K562 (cell line): ENCODE results near the gene HDAC5.

Source experiments
- FOXJ3 ChIP-seq: sonication (generic); formaldehyde crosslinking; IDR thresholded peaks from 2 replicates; pipeline ENCODE4 v1.4.0; 2020; ENCODE audit warnings: mild to moderate bottlenecking, missing genetic modification reagents
- GABPB2 ChIP-seq: fragments of 250-450 bp; sonication (Bioruptor Pico); conservative IDR thresholded peaks from 2 replicates; pipeline ENCODE4 v1.5.1; 2021; ENCODE audit warnings: mild to moderate bottlenecking
- MEF2A ChIP-seq: IDR thresholded peaks from 2 replicates; pipeline ENCODE4 v1.6.1; 2011; ENCODE audit warnings: low read depth, mild to moderate bottlenecking, low read length, moderate library complexity; ENCODE audit not compliant: control insufficient read depth
- NONO ChIP-seq, 2 experiments: fragments of 200-400 bp in 1 of 2; fragments of 450-650 bp in 1 of 2; formaldehyde crosslinking in 1 of 2; IDR thresholded peaks; 2 replicates each; pipeline ENCODE4 v1.6.1; 2017; ENCODE audit warnings: low read depth in 2 of 2, mild to moderate bottlenecking in 2 of 2, moderate library complexity in 2 of 2, low read length in 1 of 2
- NR2C2 ChIP-seq, 2 experiments: fragments of 200-800 bp in 1 of 2; sonication (Bioruptor generic) in 1 of 2; sonication (generic) in 1 of 2; formaldehyde crosslinking in 1 of 2; IDR thresholded peaks; 2 replicates each; pipeline versions ENCODE4 v1.6.1 to v1.8.0; 2016 to 2022; ENCODE audit warnings: mild to moderate bottlenecking in 1 of 2, missing compliant biosample characterization in 1 of 2, missing genetic modification characterization in 1 of 2, missing genetic modification reagents in 1 of 2
- PHF20 ChIP-seq: fragments of 450-650 bp; IDR thresholded peaks from 2 replicates; pipeline ENCODE4 v1.6.1; 2018; ENCODE audit not compliant: partially characterized antibody
- POLR2A ChIP-seq: fragments of 450-650 bp; conservative IDR thresholded peaks from 2 replicates; pipeline ENCODE4 v1.6.1; 2016
- TOE1 ChIP-seq, 2 experiments: fragments of 450-650 bp in 1 of 2; sonication (generic) in 1 of 2; formaldehyde crosslinking in 1 of 2; IDR thresholded peaks; 2 replicates each; pipeline versions ENCODE4 v1.7.1 to v1.8.0; 2016 to 2022; ENCODE audit warnings: borderline replicate concordance in 2 of 2, mild to moderate bottlenecking in 2 of 2, antibody characterized with exemption in 1 of 2, inconsistent platforms in 1 of 2, low read depth in 1 of 2, missing genetic modification reagents in 1 of 2, moderate library complexity in 1 of 2
- ZNF121 ChIP-seq: sonication (generic); formaldehyde crosslinking; conservative IDR thresholded peaks from 2 replicates; pipeline ENCODE4 v1.8.0; 2022; ENCODE audit warnings: missing genetic modification reagents
- ZNF253 ChIP-seq: fragments of 250-450 bp; sonication (Bioruptor Pico); conservative IDR thresholded peaks from 2 replicates; pipeline ENCODE4 v1.6.1; 2021; ENCODE audit warnings: mild to moderate bottlenecking
- TF ChIP-seq, protein P1 (sequence below), 3 experiments: IDR thresholded peaks in 2 of 3; conservative IDR thresholded peaks in 1 of 3; 2 replicates each; pipeline ENCODE4 v1.5.1; 2011 to 2012; ENCODE audit warnings: low read length in 3 of 3, mild to moderate bottlenecking in 3 of 3, control low read depth in 2 of 3, improper control_type of control experiment in 1 of 3, inconsistent platforms in 1 of 3, low read depth in 1 of 3, mixed read lengths in 1 of 3, moderate library complexity in 1 of 3; ENCODE audit not compliant: insufficient read depth in 2 of 3
- TF ChIP-seq, protein P2 (sequence below): fragments of 200-800 bp; sonication (Bioruptor generic); IDR thresholded peaks from 2 replicates; pipeline ENCODE4 v1.6.1; 2016; ENCODE audit warnings: missing genetic modification characterization, missing compliant biosample characterization
- TF ChIP-seq, protein P3 (sequence below): fragments of 250-450 bp; sonication (Bioruptor Pico); IDR thresholded peaks from 2 replicates; pipeline ENCODE4 v1.4.0; 2020
- TF ChIP-seq, protein P4 (sequence below): fragments of 250-450 bp; sonication (Bioruptor Pico); IDR thresholded peaks from 2 replicates; pipeline ENCODE4 v1.8.0; 2022; ENCODE audit warnings: moderate library complexity, mild to moderate bottlenecking, inconsistent platforms

DNA sequence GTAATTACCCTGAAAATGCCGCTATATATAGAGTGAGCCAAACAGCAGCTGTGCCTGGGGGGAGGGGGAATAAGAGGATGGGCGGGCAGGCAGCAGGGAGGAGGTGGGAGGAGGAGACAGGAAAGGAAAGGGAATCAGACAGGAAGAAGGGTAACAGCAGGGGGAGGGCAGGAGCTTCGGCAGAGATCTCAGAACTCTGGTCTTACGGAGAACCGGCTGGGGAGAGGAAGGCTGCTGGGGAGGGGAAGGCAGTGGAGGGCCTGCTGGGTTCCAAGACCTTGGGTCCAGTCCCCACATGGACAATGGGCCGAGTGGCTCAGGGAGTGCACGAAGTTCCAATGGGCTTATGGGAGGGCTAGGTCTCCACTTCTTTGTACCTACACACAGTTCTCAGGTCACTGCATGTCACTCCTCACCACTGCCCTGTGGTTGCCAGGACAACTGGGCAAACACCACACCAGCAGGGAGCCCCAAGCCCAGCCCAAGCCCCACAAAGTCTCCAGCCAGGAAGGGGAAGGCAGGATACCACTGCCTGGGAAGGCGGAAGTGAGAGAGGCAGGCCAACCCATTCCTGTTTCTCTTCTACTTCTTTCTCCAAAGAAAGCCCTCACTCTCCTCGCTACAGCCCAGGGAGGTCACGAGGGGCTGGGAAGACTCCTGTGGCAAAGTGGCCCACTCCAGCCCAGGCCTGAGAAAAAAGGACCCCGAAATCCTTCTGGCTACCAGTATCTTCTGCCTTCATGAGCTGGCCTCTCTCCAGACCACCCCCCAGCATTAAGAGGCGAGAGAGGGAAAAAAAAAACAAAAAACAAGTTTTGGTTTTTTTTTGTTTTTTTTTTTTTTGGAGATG, 27.6 kb downstream of the HDAC5 start:
- TF ChIP-seq, protein P1, sequence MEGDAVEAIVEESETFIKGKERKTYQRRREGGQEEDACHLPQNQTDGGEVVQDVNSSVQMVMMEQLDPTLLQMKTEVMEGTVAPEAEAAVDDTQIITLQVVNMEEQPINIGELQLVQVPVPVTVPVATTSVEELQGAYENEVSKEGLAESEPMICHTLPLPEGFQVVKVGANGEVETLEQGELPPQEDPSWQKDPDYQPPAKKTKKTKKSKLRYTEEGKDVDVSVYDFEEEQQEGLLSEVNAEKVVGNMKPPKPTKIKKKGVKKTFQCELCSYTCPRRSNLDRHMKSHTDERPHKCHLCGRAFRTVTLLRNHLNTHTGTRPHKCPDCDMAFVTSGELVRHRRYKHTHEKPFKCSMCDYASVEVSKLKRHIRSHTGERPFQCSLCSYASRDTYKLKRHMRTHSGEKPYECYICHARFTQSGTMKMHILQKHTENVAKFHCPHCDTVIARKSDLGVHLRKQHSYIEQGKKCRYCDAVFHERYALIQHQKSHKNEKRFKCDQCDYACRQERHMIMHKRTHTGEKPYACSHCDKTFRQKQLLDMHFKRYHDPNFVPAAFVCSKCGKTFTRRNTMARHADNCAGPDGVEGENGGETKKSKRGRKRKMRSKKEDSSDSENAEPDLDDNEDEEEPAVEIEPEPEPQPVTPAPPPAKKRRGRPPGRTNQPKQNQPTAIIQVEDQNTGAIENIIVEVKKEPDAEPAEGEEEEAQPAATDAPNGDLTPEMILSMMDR (IDR thresholded peaks at IDR 0.05 in 2 of 3, conservative IDR thresholded peaks at IDR 0.05 in 1 of 3; ENCODE audit: insufficient read depth in 2 of 3, low read depth in 1 of 3, low read length in 3 of 3): peak; percentile 15 to 34 (median 20); a peak in 2 of 6 replicates
- TF ChIP-seq NONO (IDR thresholded peaks at IDR 0.05; ENCODE audit: low read depth in 2 of 2, low read length in 1 of 2) (peak in 1 of 2 experiments; percentile 57; a peak in 1 of 4 replicates), NR2C2 (CRISPR knock-in tag; IDR thresholded peaks at IDR 0.05) (no peak), NR2C2 (tag; IDR thresholded peaks at IDR 0.05) (peak; percentile 47; the same call in 1 of the 2 replicates), POLR2A (peak; percentile 82), GABPB2 (no peak), PHF20 (no peak), FOXJ3 (CRISPR knock-in tag) (peak; percentile 87), ZNF253 (CRISPR knock-in tag) (no peak), ZNF121 (CRISPR knock-in tag) (no peak), MEF2A (peak; percentile 91), TOE1 (IDR thresholded peaks at IDR 0.05; ENCODE audit: borderline replicate concordance) (no peak), TOE1 (CRISPR knock-in tag; IDR thresholded peaks at IDR 0.05; ENCODE audit: borderline replicate concordance, low read depth) (no peak)
- TF ChIP-seq, protein P2, sequence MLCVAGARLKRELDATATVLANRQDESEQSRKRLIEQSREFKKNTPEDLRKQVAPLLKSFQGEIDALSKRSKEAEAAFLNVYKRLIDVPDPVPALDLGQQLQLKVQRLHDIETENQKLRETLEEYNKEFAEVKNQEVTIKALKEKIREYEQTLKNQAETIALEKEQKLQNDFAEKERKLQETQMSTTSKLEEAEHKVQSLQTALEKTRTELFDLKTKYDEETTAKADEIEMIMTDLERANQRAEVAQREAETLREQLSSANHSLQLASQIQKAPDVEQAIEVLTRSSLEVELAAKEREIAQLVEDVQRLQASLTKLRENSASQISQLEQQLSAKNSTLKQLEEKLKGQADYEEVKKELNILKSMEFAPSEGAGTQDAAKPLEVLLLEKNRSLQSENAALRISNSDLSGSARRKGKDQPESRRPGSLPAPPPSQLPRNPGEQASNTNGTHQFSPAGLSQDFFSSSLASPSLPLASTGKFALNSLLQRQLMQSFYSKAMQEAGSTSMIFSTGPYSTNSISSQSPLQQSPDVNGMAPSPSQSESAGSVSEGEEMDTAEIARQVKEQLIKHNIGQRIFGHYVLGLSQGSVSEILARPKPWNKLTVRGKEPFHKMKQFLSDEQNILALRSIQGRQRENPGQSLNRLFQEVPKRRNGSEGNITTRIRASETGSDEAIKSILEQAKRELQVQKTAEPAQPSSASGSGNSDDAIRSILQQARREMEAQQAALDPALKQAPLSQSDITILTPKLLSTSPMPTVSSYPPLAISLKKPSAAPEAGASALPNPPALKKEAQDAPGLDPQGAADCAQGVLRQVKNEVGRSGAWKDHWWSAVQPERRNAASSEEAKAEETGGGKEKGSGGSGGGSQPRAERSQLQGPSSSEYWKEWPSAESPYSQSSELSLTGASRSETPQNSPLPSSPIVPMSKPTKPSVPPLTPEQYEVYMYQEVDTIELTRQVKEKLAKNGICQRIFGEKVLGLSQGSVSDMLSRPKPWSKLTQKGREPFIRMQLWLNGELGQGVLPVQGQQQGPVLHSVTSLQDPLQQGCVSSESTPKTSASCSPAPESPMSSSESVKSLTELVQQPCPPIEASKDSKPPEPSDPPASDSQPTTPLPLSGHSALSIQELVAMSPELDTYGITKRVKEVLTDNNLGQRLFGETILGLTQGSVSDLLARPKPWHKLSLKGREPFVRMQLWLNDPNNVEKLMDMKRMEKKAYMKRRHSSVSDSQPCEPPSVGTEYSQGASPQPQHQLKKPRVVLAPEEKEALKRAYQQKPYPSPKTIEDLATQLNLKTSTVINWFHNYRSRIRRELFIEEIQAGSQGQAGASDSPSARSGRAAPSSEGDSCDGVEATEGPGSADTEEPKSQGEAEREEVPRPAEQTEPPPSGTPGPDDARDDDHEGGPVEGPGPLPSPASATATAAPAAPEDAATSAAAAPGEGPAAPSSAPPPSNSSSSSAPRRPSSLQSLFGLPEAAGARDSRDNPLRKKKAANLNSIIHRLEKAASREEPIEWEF (CRISPR knock-in tag): 0 out of 2 replicates have a peak, but pooled peaks have one; percentile 46
- TF ChIP-seq, protein P3, sequence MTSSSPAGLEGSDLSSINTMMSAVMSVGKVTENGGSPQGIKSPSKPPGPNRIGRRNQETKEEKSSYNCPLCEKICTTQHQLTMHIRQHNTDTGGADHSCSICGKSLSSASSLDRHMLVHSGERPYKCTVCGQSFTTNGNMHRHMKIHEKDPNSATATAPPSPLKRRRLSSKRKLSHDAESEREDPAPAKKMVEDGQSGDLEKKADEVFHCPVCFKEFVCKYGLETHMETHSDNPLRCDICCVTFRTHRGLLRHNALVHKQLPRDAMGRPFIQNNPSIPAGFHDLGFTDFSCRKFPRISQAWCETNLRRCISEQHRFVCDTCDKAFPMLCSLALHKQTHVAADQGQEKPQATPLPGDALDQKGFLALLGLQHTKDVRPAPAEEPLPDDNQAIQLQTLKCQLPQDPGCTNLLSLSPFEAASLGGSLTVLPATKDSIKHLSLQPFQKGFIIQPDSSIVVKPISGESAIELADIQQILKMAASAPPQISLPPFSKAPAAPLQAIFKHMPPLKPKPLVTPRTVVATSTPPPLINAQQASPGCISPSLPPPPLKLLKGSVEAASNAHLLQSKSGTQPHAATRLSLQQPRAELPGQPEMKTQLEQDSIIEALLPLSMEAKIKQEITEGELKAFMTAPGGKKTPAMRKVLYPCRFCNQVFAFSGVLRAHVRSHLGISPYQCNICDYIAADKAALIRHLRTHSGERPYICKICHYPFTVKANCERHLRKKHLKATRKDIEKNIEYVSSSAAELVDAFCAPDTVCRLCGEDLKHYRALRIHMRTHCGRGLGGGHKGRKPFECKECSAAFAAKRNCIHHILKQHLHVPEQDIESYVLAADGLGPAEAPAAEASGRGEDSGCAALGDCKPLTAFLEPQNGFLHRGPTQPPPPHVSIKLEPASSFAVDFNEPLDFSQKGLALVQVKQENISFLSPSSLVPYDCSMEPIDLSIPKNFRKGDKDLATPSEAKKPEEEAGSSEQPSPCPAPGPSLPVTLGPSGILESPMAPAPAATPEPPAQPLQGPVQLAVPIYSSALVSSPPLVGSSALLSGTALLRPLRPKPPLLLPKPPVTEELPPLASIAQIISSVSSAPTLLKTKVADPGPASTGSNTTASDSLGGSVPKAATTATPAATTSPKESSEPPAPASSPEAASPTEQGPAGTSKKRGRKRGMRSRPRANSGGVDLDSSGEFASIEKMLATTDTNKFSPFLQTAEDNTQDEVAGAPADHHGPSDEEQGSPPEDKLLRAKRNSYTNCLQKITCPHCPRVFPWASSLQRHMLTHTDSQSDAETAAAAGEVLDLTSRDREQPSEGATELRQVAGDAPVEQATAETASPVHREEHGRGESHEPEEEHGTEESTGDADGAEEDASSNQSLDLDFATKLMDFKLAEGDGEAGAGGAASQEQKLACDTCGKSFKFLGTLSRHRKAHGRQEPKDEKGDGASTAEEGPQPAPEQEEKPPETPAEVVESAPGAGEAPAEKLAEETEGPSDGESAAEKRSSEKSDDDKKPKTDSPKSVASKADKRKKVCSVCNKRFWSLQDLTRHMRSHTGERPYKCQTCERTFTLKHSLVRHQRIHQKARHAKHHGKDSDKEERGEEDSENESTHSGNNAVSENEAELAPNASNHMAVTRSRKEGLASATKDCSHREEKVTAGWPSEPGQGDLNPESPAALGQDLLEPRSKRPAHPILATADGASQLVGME (CRISPR knock-in tag): no peak
- TF ChIP-seq, protein P4, sequence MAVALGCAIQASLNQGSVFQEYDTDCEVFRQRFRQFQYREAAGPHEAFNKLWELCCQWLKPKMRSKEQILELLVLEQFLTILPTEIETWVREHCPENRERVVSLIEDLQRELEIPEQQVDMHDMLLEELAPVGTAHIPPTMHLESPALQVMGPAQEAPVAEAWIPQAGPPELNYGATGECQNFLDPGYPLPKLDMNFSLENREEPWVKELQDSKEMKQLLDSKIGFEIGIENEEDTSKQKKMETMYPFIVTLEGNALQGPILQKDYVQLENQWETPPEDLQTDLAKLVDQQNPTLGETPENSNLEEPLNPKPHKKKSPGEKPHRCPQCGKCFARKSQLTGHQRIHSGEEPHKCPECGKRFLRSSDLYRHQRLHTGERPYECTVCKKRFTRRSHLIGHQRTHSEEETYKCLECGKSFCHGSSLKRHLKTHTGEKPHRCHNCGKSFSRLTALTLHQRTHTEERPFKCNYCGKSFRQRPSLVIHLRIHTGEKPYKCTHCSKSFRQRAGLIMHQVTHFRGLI (CRISPR knock-in tag): no peak
